Cerebellar cortex (tissue), 1 donor: Measurements from ENCODE around the gene PDP2.

ENCODE experiments used
- DNase-seq: peaks from one replicate; pipeline ENCODE4 v3.0.0-alpha.2; 2015; ENCODE audit warnings: low spot score

The PDP2 gene

GRCh38 chr16:66880288-66881013 is at the start of gene PDP2:
Gene PDP2, plus strand, starts transcription at chr16:66880515. Its CDS starts 3,770 bp downstream, at chr16:66884285.
- DNase-seq, result peak; percentile 99

- no peak for DNase-seq
Measured at GRCh38 chr16:66832190-66832589, 48.1 kb upstream of the PDP2 start.

GRCh38 chr16:66832661-66833305 is 47.5 kb upstream of the PDP2 start:
- no peak for DNase-seq

- no peak for DNase-seq
Measured at GRCh38 chr16:66834746-66835145, 45.6 kb upstream of the PDP2 start.

- no peak for DNase-seq
Measured at GRCh38 chr16:66840883-66841282, 39.4 kb upstream of the PDP2 start.

GRCh38 chr16:66841366-66841765 is 38.9 kb upstream of the PDP2 start:
- DNase-seq, result no peak

GRCh38 chr16:66842765-66843164 is 37.5 kb upstream of the PDP2 start:
- no peak for DNase-seq

GRCh38 chr16:66843191-66843590 is 37.1 kb upstream of the PDP2 start:
- DNase-seq, result no peak

- DNase-seq, result no peak
Measured at GRCh38 chr16:66844009-66844341, 36.3 kb upstream of the PDP2 start.

- no peak for DNase-seq
Measured at GRCh38 chr16:66844342-66845079, 35.8 kb upstream of the PDP2 start, which contains the start of gene CA7. Gene CA7, plus strand, starts transcription at chr16:66844414. Its CDS starts 74 bp downstream, at chr16:66844488.

- DNase-seq, result no peak
Measured at GRCh38 chr16:66845080-66845410, 35.3 kb upstream of the PDP2 start.

GRCh38 chr16:66845791-66846221 is 34.5 kb upstream of the PDP2 start:
- no peak for DNase-seq

- no peak for DNase-seq
Measured at GRCh38 chr16:66846266-66846665, 34.0 kb upstream of the PDP2 start.

- no peak for DNase-seq
Measured at GRCh38 chr16:66846831-66847230, 33.5 kb upstream of the PDP2 start.

GRCh38 chr16:66847533-66848067 is 32.7 kb upstream of the PDP2 start:
- no peak for DNase-seq

GRCh38 chr16:66848172-66848571 is 32.1 kb upstream of the PDP2 start:
- DNase-seq, result no peak

GRCh38 chr16:66849021-66849420 is 31.3 kb upstream of the PDP2 start:
- no peak for DNase-seq

GRCh38 chr16:66849549-66849948 is 30.8 kb upstream of the PDP2 start:
- no peak for DNase-seq

GRCh38 chr16:66850115-66850815 is 30.1 kb upstream of the PDP2 start:
- no peak for DNase-seq

GRCh38 chr16:66851166-66851964 is 28.9 kb upstream of the PDP2 start:
- DNase-seq, result no peak
